Colonic mucosa (tissue), 4 donors: ENCODE results near the gene MRTFA. TPM values are rescaled to one million over a fixed set of nuclear protein-coding genes. Genes with fewer than 3 reads are reported as not detected.
A peak's percentile ranks its signal among the peaks of the same experiment; 100 is the strongest.

ENCODE experiments used
- DNase-seq: peaks from one replicate; pipeline ENCODE4 v3.0.0-alpha.2; 2020
- H3K27ac ChIP-seq: fragments of 200-600 bp; one replicate; pipeline ENCODE4 v1.8.0; 2021
- H3K27me3 ChIP-seq: fragments of 200-600 bp; one replicate; pipeline ENCODE4 v1.8.0; 2021
- H3K36me3 ChIP-seq: fragments of 200-600 bp; one replicate; pipeline ENCODE4 v1.8.0; 2021
- H3K4me1 ChIP-seq: fragments of 200-600 bp; one replicate; pipeline ENCODE4 v1.8.0; 2021; ENCODE audit warnings: mild to moderate bottlenecking
- H3K4me3 ChIP-seq: fragments of 200-600 bp; one replicate; pipeline ENCODE4 v1.8.0; 2021
- H3K9ac ChIP-seq, 2 donors: one replicate each; pipeline ENCODE4 v1.7.0; 2013; ENCODE audit warnings: control low read depth in 2 of 2, low read depth in 2 of 2, low read length in 2 of 2
- H3K9me3 ChIP-seq: fragments of 200-600 bp; one replicate; pipeline ENCODE4 v1.8.0; 2021
- CTCF ChIP-seq: fragments of 200-600 bp; IDR thresholded peaks from one replicate; pipeline ENCODE4 v1.8.0; 2022; ENCODE audit warnings: antibody characterized with exemption, mild to moderate bottlenecking
- intact Hi-C: fragments of 100-400 bp; cut with DNase I; formaldehyde crosslinking; loops from one replicate; pipeline ENCODE4 v1.14.1; 2022
- total RNA-seq, 2 donors: library from RNA; stranded (reverse); fragmentation: NEBNext Ultra II Directional in 1 of 2; extraction: Animal tissue kit (Norgen Biotek cat#: 25700) in 1 of 2; gene quantifications; one replicate each; pipeline ENCODE4 v1.2.1, GENCODE V29; 2021
- donor health status: healthy.
- donor health status: DM: no; HTN: no; CAD: no.
- donor health status: DM: no; HTN: no; CAD: no.

MRTFA gene
- total RNA-seq, 2 donors from 2014 or later: 31.9 to 35.6 TPM

- DNase-seq: no peak
- Histone ChIP-seq H3K9ac (no peak overlapping the region), H3K4me1 (no peaks in the 10 kb centered on the region), H3K27ac (no peak overlapping the region), H3K9me3 (no peaks in the 10 kb centered on the region), H3K36me3 (no peaks in the 10 kb centered on the region), H3K4me3 (no peak overlapping the region), H3K27me3 (no peaks in the 10 kb centered on the region)
- TF ChIP-seq CTCF: no peak
- intact Hi-C loops: no loop called here
Observed at GRCh38 chr22:40469181-40469580, 167.3 kb downstream of the MRTFA start.

GRCh38 chr22:40468616-40469015 lies 167.9 kb downstream of the MRTFA start:
- DNase-seq: no peak
- H3K9me3 ChIP-seq: no peaks in the 10 kb centered on the region
- H3K4me3 ChIP-seq: no peak overlapping the region
- no peak for TF ChIP-seq CTCF
- no peak overlapping the region for H3K27ac ChIP-seq
- H3K27me3 ChIP-seq: no peaks in the 10 kb centered on the region
- H3K4me1 ChIP-seq: no peaks in the 10 kb centered on the region
- H3K9ac ChIP-seq: no peak overlapping the region
- intact Hi-C loops: no loop called here
- no peaks in the 10 kb centered on the region for H3K36me3 ChIP-seq

GRCh38 chr22:40466976-40467375 lies 169.5 kb downstream of the MRTFA start:
- no peak for TF ChIP-seq CTCF
- no peak overlapping the region for H3K9ac ChIP-seq
- no peak for DNase-seq
- no peaks in the 10 kb centered on the region for H3K4me1 ChIP-seq
- no peak overlapping the region for H3K4me3 ChIP-seq
- H3K36me3 ChIP-seq: no peaks in the 10 kb centered on the region
- H3K27me3 ChIP-seq: no peaks in the 10 kb centered on the region
- intact Hi-C loops: no loop called here
- no peaks in the 10 kb centered on the region for H3K9me3 ChIP-seq
- no peak overlapping the region for H3K27ac ChIP-seq

GRCh38 chr22:40463683-40464082 lies 172.8 kb downstream of the MRTFA start:
- Histone ChIP-seq H3K36me3 (no peaks in the 10 kb centered on the region), H3K4me3 (peak overlapping the region; percentile 22), H3K9me3 (no peaks in the 10 kb centered on the region), H3K9ac (no peak overlapping the region), H3K4me1 (no peaks in the 10 kb centered on the region), H3K27ac (peak overlapping the region; percentile 37), H3K27me3 (no peaks in the 10 kb centered on the region)
- intact Hi-C loops: no loop called here
- TF ChIP-seq CTCF: no peak
- DNase-seq: no peak

GRCh38 chr22:40463017-40463631 lies 173.4 kb downstream of the MRTFA start:
- no peaks in the 10 kb centered on the region for H3K4me1 ChIP-seq
- no peak for TF ChIP-seq CTCF
- no peaks in the 10 kb centered on the region for H3K27me3 ChIP-seq
- H3K9ac ChIP-seq: peak overlapping the region in 1 of 2 donors; percentile 16
- H3K27ac ChIP-seq: peak overlapping the region; percentile 37
- no peaks in the 10 kb centered on the region for H3K9me3 ChIP-seq
- no peaks in the 10 kb centered on the region for H3K36me3 ChIP-seq
- intact Hi-C loops: no loop called here
- H3K4me3 ChIP-seq: peak overlapping the region; percentile 22
- peak; percentile 28 for DNase-seq
